Left renal pelvis (tissue), 4 donors: Measurements from ENCODE around the gene TSPAN11. TPM values are rescaled to one million over a fixed set of nuclear protein-coding genes. Genes with fewer than 3 reads are reported as not detected.

ENCODE experiments used
- DNase-seq, 4 donors: peaks; one replicate each; pipeline ENCODE4 v3.0.0-alpha.2; 2013; ENCODE audit warnings: low read depth in 4 of 4, low spot score in 3 of 4
- polyA plus RNA-seq, 4 donors: library from polyadenylated mRNA; unstranded; fragments of 120-200 nt; gene quantifications; one replicate each; pipeline ENCODE4 v1.2.1, GENCODE V29; 2013; ENCODE audit not compliant: insufficient read length in 4 of 4

The TSPAN11 gene
- polyA plus RNA-seq, 4 donors, result 2.8 to 6.1 (median 4.8) TPM

DNA sequence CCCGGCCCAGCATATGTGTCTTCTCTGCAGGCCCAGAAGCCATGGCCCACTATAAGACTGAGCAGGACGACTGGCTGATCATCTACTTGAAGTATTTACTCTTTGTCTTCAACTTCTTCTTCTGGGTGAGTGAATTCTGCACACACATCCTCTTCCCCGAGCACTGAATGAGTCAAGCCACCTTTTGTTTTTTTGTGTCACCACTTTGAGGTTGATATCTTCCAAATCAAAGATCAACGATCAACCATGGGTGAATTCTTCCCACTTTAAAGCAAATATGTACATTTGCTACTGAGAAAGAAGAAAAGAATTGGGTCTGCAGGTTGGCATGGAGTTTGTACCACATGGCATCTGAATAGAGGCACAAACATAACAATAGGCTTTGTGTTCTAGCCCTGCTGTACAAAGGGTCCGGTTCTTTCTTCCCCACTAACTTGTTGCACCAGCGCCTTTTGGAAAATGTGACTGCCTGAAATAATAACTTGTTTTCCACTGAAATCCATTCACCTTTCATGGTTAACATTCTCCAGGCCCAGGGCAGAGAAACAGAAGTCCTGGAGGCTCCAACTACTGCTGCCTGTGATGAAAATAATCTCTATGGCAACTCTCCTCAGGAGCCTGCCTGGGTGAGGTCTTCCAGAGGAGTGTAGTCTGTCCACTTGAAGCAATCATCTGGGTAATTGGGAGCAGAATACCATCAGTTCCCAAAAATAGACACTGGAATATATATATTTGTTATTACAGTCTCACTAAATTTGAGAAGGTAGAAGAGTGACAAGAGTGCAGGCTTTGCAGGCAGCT lies 27.6 kb downstream of the TSPAN11 start:
- no peak for DNase-seq

GRCh38 chr12:30955214-30955613 lies 28.7 kb downstream of the TSPAN11 start:
- no peak for DNase-seq

GRCh38 chr12:30959110-30959710 lies 32.7 kb downstream of the TSPAN11 start:
- DNase-seq, result no peak

DNA sequence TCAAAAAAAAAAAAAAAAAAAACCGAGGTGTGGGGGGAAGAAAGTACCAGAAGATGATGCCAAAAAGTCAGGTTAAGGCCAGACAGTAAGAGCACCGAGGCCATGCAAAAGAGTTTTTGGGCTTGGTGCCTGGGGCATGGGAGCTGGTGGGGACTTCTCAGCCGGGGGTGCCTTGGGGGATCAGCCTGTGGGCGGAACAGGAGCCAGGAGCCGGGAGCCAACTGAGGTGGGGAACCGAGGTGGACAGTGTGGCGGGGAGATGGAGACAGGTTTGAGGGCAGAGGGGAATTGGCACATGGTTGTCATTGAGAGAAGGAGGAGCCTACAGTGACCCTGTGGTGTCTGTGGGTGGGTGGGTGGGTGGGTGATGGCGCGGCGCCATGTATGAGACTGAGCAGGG lies 33.2 kb downstream of the TSPAN11 start:
- no peak for DNase-seq

GRCh38 chr12:30961030-30961429 lies 34.5 kb downstream of the TSPAN11 start:
- DNase-seq, result no peak

DNA sequence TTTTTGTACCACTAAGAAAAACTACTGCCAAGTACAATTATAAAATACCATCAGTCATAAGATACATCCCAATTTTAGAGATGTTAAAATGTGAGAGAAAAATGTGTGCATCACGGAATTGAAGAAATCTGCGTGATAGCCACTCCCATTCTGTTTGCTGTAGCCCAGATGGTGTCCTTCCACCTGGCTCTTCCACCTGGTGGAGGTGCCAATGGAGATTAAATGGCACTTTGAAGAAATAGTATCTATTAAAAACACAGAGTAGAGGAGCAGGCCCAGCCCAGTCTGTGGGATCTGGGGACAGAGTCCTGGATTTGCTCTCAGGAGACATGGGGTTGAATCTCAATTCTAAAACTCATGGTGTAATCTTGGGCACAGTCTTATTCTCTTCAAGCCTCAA lies 35.5 kb downstream of the TSPAN11 start:
- DNase-seq, result no peak

- DNase-seq, result no peak
These were observed 37.4 kb downstream of the TSPAN11 start for GRCh38 chr12:30963709-30964564.

DNA sequence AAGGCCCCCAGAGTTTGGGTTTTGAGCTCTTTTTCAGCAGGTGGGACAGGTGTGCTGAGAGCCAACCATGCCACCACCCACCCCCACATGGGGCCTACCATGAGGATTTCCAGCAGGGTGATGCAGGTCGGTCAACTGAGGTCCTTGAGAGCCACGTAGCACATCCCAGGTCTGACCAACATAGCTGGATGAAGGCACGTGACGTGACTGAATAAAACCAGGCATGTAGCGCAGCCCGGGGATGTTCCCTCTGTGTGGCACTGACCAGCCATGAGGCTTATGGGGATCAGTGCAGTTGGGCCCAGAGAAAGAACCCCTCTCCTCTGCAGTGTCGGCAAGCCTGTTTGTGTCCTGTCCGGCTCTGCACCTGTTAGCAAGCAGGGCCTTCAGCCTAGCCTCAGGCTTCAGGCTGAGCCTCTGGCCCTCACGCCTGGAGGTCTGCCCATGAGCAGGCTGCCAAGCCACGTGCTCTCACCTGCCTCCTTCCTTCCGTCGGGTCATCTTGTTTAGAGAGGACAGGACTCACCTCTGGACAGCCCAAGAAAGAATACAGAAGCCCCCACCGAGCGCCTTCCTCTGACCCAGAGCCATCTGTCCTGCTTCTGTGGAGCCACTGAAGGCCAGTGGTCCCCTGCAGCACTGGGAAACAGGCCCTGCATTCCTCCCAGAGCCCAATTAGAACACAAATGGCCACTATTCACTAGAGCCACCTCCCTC lies 38.5 kb downstream of the TSPAN11 start:
- DNase-seq, result no peak

GRCh38 chr12:30965613-30965985 lies 39.1 kb downstream of the TSPAN11 start:
- no peak for DNase-seq

DNA sequence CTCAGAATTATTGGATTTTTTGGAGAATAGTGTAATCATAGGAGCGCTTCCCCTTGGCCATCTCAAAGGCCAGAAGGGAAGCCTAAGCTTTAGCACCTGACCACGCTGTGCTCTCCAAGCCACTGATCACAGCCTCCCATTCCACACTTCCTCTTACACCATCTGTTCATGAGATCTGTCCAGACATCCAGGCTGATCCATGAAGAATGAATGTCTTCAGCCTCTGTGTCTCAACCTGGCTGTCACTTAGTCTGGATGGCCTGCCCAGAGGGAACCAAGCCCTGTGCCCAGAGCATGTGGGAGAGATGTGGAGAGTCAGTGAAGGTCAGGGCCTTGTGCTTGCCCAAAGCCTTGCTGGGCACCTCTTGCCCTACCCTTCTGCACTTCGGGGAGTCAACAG lies 40.5 kb downstream of the TSPAN11 start:
- DNase-seq, result no peak

- DNase-seq, result no peak
These were observed 41.7 kb downstream of the TSPAN11 start for GRCh38 chr12:30968211-30968610.

DNA sequence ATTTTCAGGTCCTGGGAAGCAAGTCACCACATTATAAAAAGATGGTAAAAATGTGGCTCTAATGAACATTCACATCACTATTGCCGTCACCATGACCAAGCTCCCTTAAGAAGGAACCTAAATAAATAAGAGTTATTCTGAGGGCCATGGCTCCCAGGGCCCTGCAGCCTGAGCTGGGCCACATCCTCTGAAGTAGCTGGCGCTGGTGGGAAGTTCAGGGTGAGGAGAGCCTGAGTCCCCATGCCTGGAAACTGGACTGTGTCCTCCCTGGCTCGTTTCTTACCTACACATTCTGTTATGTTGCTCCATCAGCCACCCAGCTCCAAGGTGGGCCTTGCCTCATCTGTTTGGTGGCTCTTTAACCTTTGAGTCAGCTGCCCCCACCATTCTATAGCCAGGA lies 42.5 kb downstream of the TSPAN11 start:
- DNase-seq, result no peak

GRCh38 chr12:30969606-30970395 lies 43.3 kb downstream of the TSPAN11 start:
- no peak for DNase-seq

GRCh38 chr12:30970559-30971197 lies 44.1 kb downstream of the TSPAN11 start:
- DNase-seq, result peak in 3 of 4 donors; percentile 29 to 47 (median 45)

GRCh38 chr12:30972035-30972434 lies 45.5 kb downstream of the TSPAN11 start:
- DNase-seq, result no peak

DNA sequence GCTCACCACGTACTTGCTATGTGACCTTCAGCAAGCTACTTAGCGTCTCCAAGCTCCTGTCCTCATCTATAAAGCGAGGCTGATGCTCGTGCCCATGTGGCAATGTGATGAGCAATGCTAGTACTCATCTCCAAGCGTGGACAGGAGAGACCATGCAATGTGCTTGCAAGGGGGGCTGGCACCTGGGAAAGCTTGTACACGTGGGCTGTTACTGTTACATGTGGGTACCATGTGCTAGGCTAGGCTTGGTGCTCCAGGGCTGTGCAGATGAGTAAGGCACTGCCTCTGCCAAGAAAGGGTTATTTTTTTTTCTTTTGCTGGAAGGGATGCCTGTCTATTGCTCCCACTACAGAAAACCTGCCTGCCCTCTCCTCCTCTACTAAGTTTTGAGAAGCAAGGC lies 46.6 kb downstream of the TSPAN11 start:
- DNase-seq, result no peak

DNA sequence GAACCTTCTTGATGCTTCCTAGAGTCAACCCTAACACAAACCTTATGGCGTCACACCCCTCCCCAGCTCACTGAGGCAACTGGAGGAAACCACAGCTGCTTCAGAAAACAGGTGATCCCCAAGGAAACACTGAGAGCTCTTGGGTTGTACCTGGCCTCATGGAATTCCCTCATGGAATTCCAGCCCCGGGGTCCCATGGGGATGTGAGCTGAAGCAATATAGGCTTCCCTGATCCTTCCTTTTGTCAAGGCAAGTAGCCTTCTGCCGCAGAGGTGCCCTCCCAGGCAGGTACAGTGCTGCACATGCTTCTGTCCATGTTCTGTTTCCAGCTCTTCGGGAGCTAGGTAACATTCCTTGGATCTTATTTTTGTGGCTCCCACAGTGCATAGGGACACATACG lies 47.3 kb downstream of the TSPAN11 start:
- no peak for DNase-seq

DNA sequence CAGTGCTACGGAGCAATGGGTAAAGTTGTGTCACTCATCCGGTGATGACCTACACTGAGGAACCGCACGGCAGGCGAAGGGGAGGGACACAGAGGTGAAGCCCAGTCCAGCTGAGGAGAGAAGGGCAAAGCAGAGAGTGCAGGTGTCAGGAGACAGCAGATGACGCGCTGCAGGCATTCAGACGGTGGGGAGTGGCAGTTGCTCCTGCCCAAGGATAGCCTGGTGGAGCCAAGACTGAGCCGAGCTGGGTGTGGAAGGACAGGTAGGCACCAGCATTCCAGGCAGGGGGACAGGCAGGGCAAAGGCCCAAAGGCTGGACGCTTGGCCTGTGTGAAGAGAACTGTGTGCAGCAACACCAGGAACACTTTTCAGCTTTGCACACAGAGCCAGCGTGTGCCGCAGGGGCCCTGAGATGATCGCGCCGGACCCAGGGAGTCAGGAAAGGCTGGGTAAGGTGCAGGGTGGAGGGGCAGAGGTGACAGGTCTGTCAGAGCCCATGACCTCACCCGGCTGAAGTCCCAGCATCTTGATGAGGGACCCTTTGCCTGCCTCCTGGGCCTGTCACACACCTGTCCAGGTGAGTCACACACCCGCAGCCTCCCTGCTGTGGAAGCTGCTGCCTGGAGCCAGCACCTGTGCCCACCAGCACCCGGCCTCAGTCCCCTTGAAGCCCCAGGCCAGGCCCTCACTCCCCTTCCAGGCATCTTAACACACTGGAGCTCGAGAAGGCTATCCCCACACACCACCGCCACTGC lies 48.4 kb downstream of the TSPAN11 start:
- DNase-seq, result no peak

DNA sequence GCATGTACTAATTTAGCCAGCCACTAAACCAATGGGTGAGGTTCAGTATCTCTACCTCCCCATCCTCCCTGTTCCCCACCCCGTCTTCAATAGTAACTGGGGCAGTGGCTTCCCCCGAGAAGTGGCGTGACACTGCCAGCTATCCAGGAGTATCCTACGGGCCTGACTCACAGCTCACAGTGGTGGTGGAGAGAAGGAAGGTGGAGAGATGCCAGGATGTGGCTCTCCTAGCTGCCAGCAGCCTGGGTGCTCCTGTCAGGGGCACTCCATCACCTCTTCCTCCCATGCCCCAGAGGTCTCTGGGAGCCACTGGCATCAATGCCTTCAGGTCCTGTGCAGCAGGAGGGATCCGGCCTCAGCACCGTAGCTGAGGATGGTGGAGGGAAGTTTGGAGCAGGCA lies 49.0 kb downstream of the TSPAN11 start:
- DNase-seq, result no peak
